IPS-18a (cell line): ENCODE results near the gene EXOC4.

Source experiments
- H3K27ac ChIP-seq: one replicate; pipeline ENCODE4 v1.5.1; 2013; ENCODE audit warnings: low read length
- H3K27me3 ChIP-seq: one replicate; pipeline ENCODE4 v1.6.1; 2013; ENCODE audit warnings: mild to moderate bottlenecking, low read length; ENCODE audit not compliant: control insufficient read depth, insufficient read depth
- H3K36me3 ChIP-seq: one replicate; pipeline ENCODE4 v1.6.1; 2013; ENCODE audit warnings: low read depth, low read length; ENCODE audit not compliant: control insufficient read depth
- H3K4me1 ChIP-seq: one replicate; pipeline ENCODE4 v1.6.1; 2013; ENCODE audit warnings: low read depth, low read length; ENCODE audit not compliant: control insufficient read depth
- H3K4me3 ChIP-seq: one replicate; pipeline ENCODE4 v1.5.1; 2013; ENCODE audit warnings: low read length
- H3K9ac ChIP-seq: one replicate; pipeline ENCODE4 v1.6.1; 2013; ENCODE audit warnings: mild to moderate bottlenecking, low read length, moderate library complexity
- H3K9me3 ChIP-seq: one replicate; pipeline ENCODE4 v1.6.1; 2013; ENCODE audit warnings: low read depth, low read length; ENCODE audit not compliant: control insufficient read depth

EXOC4 gene

DNA sequence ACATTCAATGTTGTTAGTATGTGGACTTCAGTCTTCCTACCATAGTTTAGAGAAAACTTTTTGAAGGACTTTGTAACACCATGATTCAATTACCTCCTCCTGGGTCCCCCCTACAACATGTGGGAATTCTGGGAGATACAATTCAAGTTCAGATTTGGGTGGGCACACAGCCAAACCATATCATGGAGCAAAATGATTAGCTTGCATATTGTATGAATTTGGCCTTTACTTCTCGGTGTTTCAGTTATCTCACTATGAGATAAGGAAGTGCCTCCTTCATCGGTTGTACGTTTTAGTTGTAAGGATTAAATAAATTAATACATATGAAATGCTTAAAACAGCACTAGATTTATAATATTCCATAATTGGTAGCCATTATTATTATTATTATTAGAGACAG lies 428.7 kb downstream of the EXOC4 start:
- no peaks in the 10 kb centered on the region for H3K9me3 ChIP-seq
- H3K4me1 ChIP-seq, result peaks cover 9% of the 10 kb centered on the region
- H3K27ac ChIP-seq, result no peak overlapping the region
- H3K4me3 ChIP-seq, result no peak overlapping the region
- no peaks in the 10 kb centered on the region for H3K27me3 ChIP-seq
- H3K9ac ChIP-seq, result no peak overlapping the region
- no peaks in the 10 kb centered on the region for H3K36me3 ChIP-seq

- Histone ChIP-seq H3K9me3 (no peaks in the 10 kb centered on the region), H3K9ac (no peak overlapping the region), H3K36me3 (no peaks in the 10 kb centered on the region)
Observed at GRCh38 chr7:133682364-133683181, 429.7 kb downstream of the EXOC4 start.

GRCh38 chr7:133683182-133683454 lies 430.2 kb downstream of the EXOC4 start:
- H3K36me3 ChIP-seq, result no peaks in the 10 kb centered on the region
- no peak overlapping the region for H3K9ac ChIP-seq
- H3K4me3 ChIP-seq, result no peak overlapping the region
- H3K9me3 ChIP-seq, result no peaks in the 10 kb centered on the region
- no peaks in the 10 kb centered on the region for H3K27me3 ChIP-seq
- H3K4me1 ChIP-seq, result peaks cover 14% of the 10 kb centered on the region
- H3K27ac ChIP-seq, result no peak overlapping the region

More at GRCh38 chr7:133682364-133683181, 429.7 kb downstream of the EXOC4 start:
- peaks cover 9% of the 10 kb centered on the region for H3K4me1 ChIP-seq
- no peak overlapping the region for H3K4me3 ChIP-seq
- no peaks in the 10 kb centered on the region for H3K27me3 ChIP-seq
- H3K27ac ChIP-seq, result no peak overlapping the region

DNA sequence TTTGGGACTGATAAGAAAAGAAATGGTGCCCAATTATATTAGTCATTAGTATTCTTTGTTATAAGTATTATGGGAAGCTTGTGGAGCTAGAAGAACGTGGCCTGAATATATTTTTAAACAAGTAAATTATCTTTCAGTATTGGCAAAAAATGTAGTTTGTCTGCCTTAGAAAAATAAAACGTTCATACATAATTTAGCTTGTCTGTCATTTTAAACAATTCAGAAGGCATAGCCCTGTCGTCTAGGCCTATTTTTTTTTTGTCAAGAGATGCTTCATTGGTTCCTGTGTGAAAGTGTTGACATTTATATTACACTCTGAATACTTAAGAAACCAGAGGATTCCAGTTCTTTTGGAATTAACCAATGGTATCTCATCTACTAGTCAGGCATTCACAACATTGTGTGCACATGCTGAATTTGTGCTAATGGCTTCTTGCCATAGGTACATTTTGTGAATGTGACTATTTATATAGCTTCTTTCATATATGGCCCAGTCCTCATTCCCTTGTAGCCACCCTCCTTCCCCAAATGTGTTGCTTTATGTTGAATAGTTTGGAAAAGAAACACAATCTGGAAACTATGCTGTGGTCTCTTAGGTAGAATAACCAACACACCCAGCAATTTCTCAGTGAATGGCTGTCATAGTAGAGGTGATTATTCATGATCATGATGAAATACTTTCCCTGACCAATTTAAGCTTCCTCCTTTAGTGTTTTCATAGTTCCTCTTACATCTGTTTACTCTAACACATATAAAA lies 435.8 kb downstream of the EXOC4 start:
- Histone ChIP-seq H3K9ac (no peak overlapping the region), H3K4me1 (peaks cover 7% of the 10 kb centered on the region), H3K27ac (no peak overlapping the region), H3K4me3 (no peak overlapping the region), H3K36me3 (no peaks in the 10 kb centered on the region), H3K9me3 (no peaks in the 10 kb centered on the region), H3K27me3 (no peaks in the 10 kb centered on the region)

- H3K9me3 ChIP-seq, result no peaks in the 10 kb centered on the region
- H3K27me3 ChIP-seq, result no peaks in the 10 kb centered on the region
- H3K36me3 ChIP-seq, result no peaks in the 10 kb centered on the region
- no peak overlapping the region for H3K4me3 ChIP-seq
- H3K27ac ChIP-seq, result no peak overlapping the region
- H3K4me1 ChIP-seq, result peaks cover 7% of the 10 kb centered on the region
- H3K9ac ChIP-seq, result no peak overlapping the region
Observed at GRCh38 chr7:133690740-133691139, 437.9 kb downstream of the EXOC4 start.

DNA sequence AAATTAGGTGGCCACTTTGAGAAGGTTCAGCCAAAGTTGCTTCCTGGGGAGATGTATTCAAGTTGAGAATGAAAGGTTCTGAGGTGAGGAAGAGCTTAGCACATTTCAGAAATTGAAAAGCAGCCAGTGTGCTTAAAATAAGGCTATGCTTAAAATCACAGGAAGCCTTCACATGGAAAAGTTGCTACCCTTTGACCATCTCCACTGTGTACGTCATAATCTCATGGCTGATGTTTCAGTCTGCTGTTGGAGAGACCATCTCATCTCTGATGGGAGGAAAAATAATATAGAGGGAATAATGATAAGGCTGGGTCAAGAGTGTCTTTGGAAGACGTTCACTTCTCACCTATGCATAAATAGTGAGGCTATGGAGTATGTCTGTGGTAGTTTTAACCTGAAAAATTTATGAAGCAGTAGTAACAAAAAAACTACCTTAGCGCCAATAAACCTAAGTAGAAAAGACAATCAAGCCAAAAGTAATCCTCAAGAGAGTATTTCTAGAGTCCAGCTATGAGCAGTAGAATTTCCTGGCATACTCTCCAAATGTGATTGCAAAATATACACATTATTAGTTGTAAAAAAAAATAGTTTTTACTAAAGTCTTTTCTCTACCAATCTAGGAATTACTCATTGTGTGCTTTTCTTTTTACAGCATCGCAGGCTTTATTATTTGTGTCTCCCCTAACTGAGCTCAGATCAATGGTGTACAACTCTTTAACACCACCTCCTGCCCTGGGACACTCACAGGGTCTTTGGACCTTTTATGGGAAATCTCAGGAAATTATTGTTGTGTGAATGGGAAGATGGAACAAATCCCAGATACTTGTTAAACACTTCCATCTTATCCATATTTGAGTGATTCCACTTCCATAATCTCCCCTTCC lies 439.1 kb downstream of the EXOC4 start:
- Histone ChIP-seq H3K4me1 (peaks cover 7% of the 10 kb centered on the region), H3K9ac (no peak overlapping the region), H3K4me3 (no peak overlapping the region), H3K9me3 (no peaks in the 10 kb centered on the region), H3K27me3 (no peaks in the 10 kb centered on the region), H3K27ac (no peak overlapping the region), H3K36me3 (no peaks in the 10 kb centered on the region)

- Histone ChIP-seq H3K4me3 (no peak overlapping the region), H3K27ac (no peak overlapping the region), H3K9me3 (no peaks in the 10 kb centered on the region), H3K36me3 (no peaks in the 10 kb centered on the region), H3K9ac (no peak overlapping the region), H3K4me1 (peaks cover 3% of the 10 kb centered on the region), H3K27me3 (no peaks in the 10 kb centered on the region)
Observed at GRCh38 chr7:133693281-133693680, 440.4 kb downstream of the EXOC4 start.

- Histone ChIP-seq H3K4me3 (no peak overlapping the region), H3K4me1 (no peaks in the 10 kb centered on the region), H3K27ac (no peak overlapping the region), H3K9me3 (no peaks in the 10 kb centered on the region), H3K9ac (no peak overlapping the region), H3K27me3 (no peaks in the 10 kb centered on the region), H3K36me3 (no peaks in the 10 kb centered on the region)
Observed at GRCh38 chr7:133696056-133696455, 443.2 kb downstream of the EXOC4 start.

- H3K9me3 ChIP-seq, result no peaks in the 10 kb centered on the region
- H3K27me3 ChIP-seq, result no peaks in the 10 kb centered on the region
- no peak overlapping the region for H3K27ac ChIP-seq
- no peaks in the 10 kb centered on the region for H3K36me3 ChIP-seq
- no peaks in the 10 kb centered on the region for H3K4me1 ChIP-seq
- H3K4me3 ChIP-seq, result no peak overlapping the region
- H3K9ac ChIP-seq, result no peak overlapping the region
Observed at GRCh38 chr7:133697585-133697984, 444.7 kb downstream of the EXOC4 start.

- no peak overlapping the region for H3K4me3 ChIP-seq
- no peaks in the 10 kb centered on the region for H3K9me3 ChIP-seq
- H3K4me1 ChIP-seq, result no peaks in the 10 kb centered on the region
- H3K27me3 ChIP-seq, result no peaks in the 10 kb centered on the region
- no peaks in the 10 kb centered on the region for H3K36me3 ChIP-seq
- H3K9ac ChIP-seq, result no peak overlapping the region
- no peak overlapping the region for H3K27ac ChIP-seq
Observed at GRCh38 chr7:133698127-133698526, 445.2 kb downstream of the EXOC4 start.

- H3K4me1 ChIP-seq, result no peaks in the 10 kb centered on the region
- H3K4me3 ChIP-seq, result no peak overlapping the region
- no peaks in the 10 kb centered on the region for H3K36me3 ChIP-seq
- no peak overlapping the region for H3K9ac ChIP-seq
- no peaks in the 10 kb centered on the region for H3K27me3 ChIP-seq
- no peaks in the 10 kb centered on the region for H3K9me3 ChIP-seq
- no peak overlapping the region for H3K27ac ChIP-seq
Observed at GRCh38 chr7:133699386-133699785, 446.5 kb downstream of the EXOC4 start.
